ENCODE results near the gene SPRN.

- TF ChIP-seq, protein P1, sequence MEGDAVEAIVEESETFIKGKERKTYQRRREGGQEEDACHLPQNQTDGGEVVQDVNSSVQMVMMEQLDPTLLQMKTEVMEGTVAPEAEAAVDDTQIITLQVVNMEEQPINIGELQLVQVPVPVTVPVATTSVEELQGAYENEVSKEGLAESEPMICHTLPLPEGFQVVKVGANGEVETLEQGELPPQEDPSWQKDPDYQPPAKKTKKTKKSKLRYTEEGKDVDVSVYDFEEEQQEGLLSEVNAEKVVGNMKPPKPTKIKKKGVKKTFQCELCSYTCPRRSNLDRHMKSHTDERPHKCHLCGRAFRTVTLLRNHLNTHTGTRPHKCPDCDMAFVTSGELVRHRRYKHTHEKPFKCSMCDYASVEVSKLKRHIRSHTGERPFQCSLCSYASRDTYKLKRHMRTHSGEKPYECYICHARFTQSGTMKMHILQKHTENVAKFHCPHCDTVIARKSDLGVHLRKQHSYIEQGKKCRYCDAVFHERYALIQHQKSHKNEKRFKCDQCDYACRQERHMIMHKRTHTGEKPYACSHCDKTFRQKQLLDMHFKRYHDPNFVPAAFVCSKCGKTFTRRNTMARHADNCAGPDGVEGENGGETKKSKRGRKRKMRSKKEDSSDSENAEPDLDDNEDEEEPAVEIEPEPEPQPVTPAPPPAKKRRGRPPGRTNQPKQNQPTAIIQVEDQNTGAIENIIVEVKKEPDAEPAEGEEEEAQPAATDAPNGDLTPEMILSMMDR (conservative IDR thresholded peaks at IDR 0.05 in 1 of 2, IDR thresholded peaks at IDR 0.05 in 1 of 2; ENCODE audit: extremely low read depth in 1 of 2, insufficient read depth in 1 of 2, low read depth in 1 of 2, low read length in 2 of 2) = no peak
- TF ChIP-seq EZH2 (IDR thresholded peaks at IDR 0.05; ENCODE audit: borderline replicate concordance, low read length) = no peak
Measured at GRCh38 chr10:133440633-133441285, 16.3 kb upstream of the SPRN start.
